Left lung (tissue), 10 donors: Measurements from ENCODE around the gene SLC22A7. TPM values are rescaled to one million over a fixed set of nuclear protein-coding genes. Genes with fewer than 3 reads are reported as not detected.

Source experiments
- ATAC-seq: fragments of 200-7000 bp; cut with Tn5 transposase; one replicate; pipeline ENCODE4 v1.9.1; 2020; ENCODE audit warnings: moderate library complexity
- DNase-seq, 4 donors: peaks; one replicate each; pipeline ENCODE4 v3.0.0-alpha.2; 2013 to 2020
- H3K27ac ChIP-seq, 2 donors: fragments of 200-600 bp; sonication (generic) in 1 of 2; one replicate each; pipeline versions ENCODE4 v1.5.0 to v1.8.0; 2020 to 2021
- H3K27me3 ChIP-seq, 2 donors: fragments of 200-600 bp; sonication (generic) in 1 of 2; one replicate each; pipeline versions ENCODE4 v1.5.0 to v1.8.0; 2020 to 2021
- H3K36me3 ChIP-seq, 2 donors: fragments of 200-600 bp; sonication (generic) in 1 of 2; one replicate each; pipeline versions ENCODE4 v1.5.0 to v1.8.0; 2020 to 2021
- H3K4me1 ChIP-seq, 2 donors: fragments of 200-600 bp; one replicate each; pipeline ENCODE4 v1.8.0; 2021
- H3K4me3 ChIP-seq, 2 donors: fragments of 200-600 bp; sonication (generic) in 1 of 2; one replicate each; pipeline versions ENCODE4 v1.5.0 to v1.8.0; 2020 to 2021; ENCODE audit warnings: mild to moderate bottlenecking in 1 of 2
- H3K9me3 ChIP-seq, 2 donors: fragments of 200-600 bp; sonication (generic) in 1 of 2; one replicate each; pipeline versions ENCODE4 v1.5.0 to v1.8.0; 2020 to 2021
- CTCF ChIP-seq, 2 donors: fragments of 200-600 bp; sonication (generic) in 1 of 2; IDR thresholded peaks; one replicate each; pipeline versions ENCODE4 v1.5.0 to v1.8.0; 2021; ENCODE audit warnings: antibody characterized with exemption in 2 of 2
- intact Hi-C, 2 donors: fragments of 100-400 bp; cut with DNase I; formaldehyde crosslinking; loops; one replicate each; pipeline versions ENCODE4 v1.11.2 to v1.14.2; 2022
- polyA plus RNA-seq, 6 donors: library from polyadenylated mRNA; unstranded; fragments of 120-200 nt; gene quantifications; one replicate each; pipeline ENCODE4 v1.2.1, GENCODE V29; 2013; ENCODE audit not compliant: insufficient read length in 6 of 6
- total RNA-seq, 2 donors: library from RNA; stranded (reverse); fragmentation: NEBNext Ultra II Directional; extraction: Animal tissue kit (Norgen Biotek cat#: 25700); gene quantifications; one replicate each; pipeline ENCODE4 v1.2.1, GENCODE V29; 2021
- donor health status: DM: no; HTN: yes; CAD: no.
- donor health status: DM: no; HTN: no; CAD: no.

Gene SLC22A7
- total and polyA plus RNA-seq, 8 donors: 0.07 to 0.28 (median 0.20) TPM; not detected in 3

GRCh38 chr6:43318011-43318410 lies 20.0 kb downstream of the SLC22A7 start:
- DNase-seq: no peak
- Histone ChIP-seq H3K36me3 (no peaks in the 10 kb centered on the region), H3K4me3 (no peak overlapping the region), H3K27me3 (no peaks in the 10 kb centered on the region), H3K27ac (no peak overlapping the region), H3K9me3 (no peaks in the 10 kb centered on the region), H3K4me1 (peaks cover 0 to 14% of the 10 kb centered on the region in 2 donors)
- TF ChIP-seq CTCF (IDR thresholded peaks at IDR 0.05): no peak
- intact Hi-C loops: no loop called here
- no peak for ATAC-seq

- DNase-seq: no peak
- H3K36me3 ChIP-seq: no peaks in the 10 kb centered on the region
- H3K4me3 ChIP-seq: no peak overlapping the region
- H3K9me3 ChIP-seq: no peaks in the 10 kb centered on the region
- H3K27me3 ChIP-seq: no peaks in the 10 kb centered on the region
- no peak for ATAC-seq
- intact Hi-C loops: no loop called here
- no peaks in the 10 kb centered on the region for H3K4me1 ChIP-seq
- no peak for TF ChIP-seq CTCF (IDR thresholded peaks at IDR 0.05)
- no peak overlapping the region for H3K27ac ChIP-seq
Observed at GRCh38 chr6:43325876-43326275, 27.8 kb downstream of the SLC22A7 start.

GRCh38 chr6:43328528-43328927 lies 30.5 kb downstream of the SLC22A7 start:
- no peaks in the 10 kb centered on the region for H3K27me3 ChIP-seq
- intact Hi-C loops: no loop called here
- H3K4me1 ChIP-seq: peaks cover 0 to 8% of the 10 kb centered on the region in 2 donors
- H3K4me3 ChIP-seq: no peak overlapping the region
- ATAC-seq (no peak), DNase-seq (no peak)
- H3K9me3 ChIP-seq: no peaks in the 10 kb centered on the region
- no peak overlapping the region for H3K27ac ChIP-seq
- no peak for TF ChIP-seq CTCF (IDR thresholded peaks at IDR 0.05)
- no peaks in the 10 kb centered on the region for H3K36me3 ChIP-seq

- no peak for ATAC-seq
- Histone ChIP-seq H3K4me3 (no peak overlapping the region), H3K9me3 (no peaks in the 10 kb centered on the region), H3K36me3 (peaks cover 0 to 7% of the 10 kb centered on the region in 2 donors), H3K4me1 (peaks cover 0 to 14% of the 10 kb centered on the region in 2 donors), H3K27me3 (no peaks in the 10 kb centered on the region), H3K27ac (no peak overlapping the region)
- DNase-seq: no peak
- intact Hi-C loops: no loop called here
- TF ChIP-seq CTCF (IDR thresholded peaks at IDR 0.05): no peak
Observed at GRCh38 chr6:43331470-43331869, 33.4 kb downstream of the SLC22A7 start.

- DNase-seq (no peak), ATAC-seq (no peak)
- Histone ChIP-seq H3K4me1 (peaks cover 0 to 14% of the 10 kb centered on the region in 2 donors), H3K27ac (no peak overlapping the region), H3K4me3 (no peak overlapping the region), H3K27me3 (no peaks in the 10 kb centered on the region), H3K36me3 (peaks cover 0 to 9% of the 10 kb centered on the region in 2 donors), H3K9me3 (no peaks in the 10 kb centered on the region)
- no peak for TF ChIP-seq CTCF (IDR thresholded peaks at IDR 0.05)
- intact Hi-C loops: no loop called here
Observed at GRCh38 chr6:43331891-43332290, 33.8 kb downstream of the SLC22A7 start.
